Esophagus squamous epithelium (tissue), 5 donors: ENCODE measurements around the gene ENTPD2. TPM values are rescaled to one million over a fixed set of nuclear protein-coding genes. Genes with fewer than 3 reads are reported as not detected.
A peak's percentile ranks its signal among the peaks of the same experiment; 100 is the strongest.

Experiments used
- DNase-seq: peaks from one replicate; lab custom pipeline; 2025; lab: John Stamatoyannopoulos, UW
- H3K27ac ChIP-seq, 4 donors: fragments of 200-600 bp; sonication (generic); one replicate each; pipeline ENCODE4 v1.5.1; 2016 to 2019; ENCODE audit warnings: mild to moderate bottlenecking in 1 of 4
- H3K27me3 ChIP-seq, 4 donors: fragments of 200-600 bp; sonication (generic); 1 replicate in 3 of 4; 2 replicates in 1 of 4; pipeline versions ENCODE4 v1.5.1 to v1.6.0; 2017 to 2021; ENCODE audit warnings: antibody characterized with exemption in 1 of 4
- H3K36me3 ChIP-seq, 3 donors: fragments of 200-600 bp; sonication (generic); one replicate each; pipeline ENCODE4 v1.5.1; 2016 to 2019
- H3K4me1 ChIP-seq, 3 donors: fragments of 200-600 bp; sonication (generic); one replicate each; pipeline ENCODE4 v1.5.1; 2017 to 2019
- H3K4me3 ChIP-seq, 4 donors: fragments of 200-600 bp; sonication (generic); 1 replicate in 3 of 4; 2 replicates in 1 of 4; pipeline ENCODE4 v1.5.1; 2016 to 2019; ENCODE audit warnings: mild to moderate bottlenecking in 2 of 4, moderate library complexity in 1 of 4
- H3K9me3 ChIP-seq, 3 donors: fragments of 200-600 bp; sonication (generic); one replicate each; pipeline ENCODE4 v1.5.1; 2016 to 2019
- CTCF ChIP-seq, 6 experiments: fragments of 450-650 bp in 4 of 6; fragments of 200-600 bp in 2 of 6; sonication (generic) in 2 of 6; IDR thresholded peaks; one replicate each; pipeline ENCODE4 v1.5.1; 2016 to 2019; ENCODE audit warnings: antibody characterized with exemption in 6 of 6, mild to moderate bottlenecking in 4 of 6, moderate library complexity in 4 of 6
- POLR2A ChIP-seq, 4 donors: fragments of 450-650 bp; IDR thresholded peaks; one replicate each; pipeline ENCODE4 v1.6.1; 2017; ENCODE audit warnings: antibody characterized with exemption in 4 of 4, mild to moderate bottlenecking in 4 of 4, moderate library complexity in 3 of 4
- WGBS, 2 donors: methylation state at CpG; one replicate each; pipeline ENCODE4 v1.1.5; 2018; 5-methylcytosine and 5-hydroxymethylcytosine counted together
- intact Hi-C: fragments of 100-400 bp; cut with DNase I; formaldehyde crosslinking; loops from one replicate; pipeline ENCODE4 v1.15.0; 2022
- total RNA-seq, 4 donors: library from RNA; depleted of rRNA; stranded (reverse); fragments of >200 nt; gene quantifications; one replicate each; pipeline ENCODE4 v1.1.0, GENCODE V29; 2016
- donor health status: DM: yes; HTN: yes; CAD: no.

The ENTPD2 gene
- total RNA-seq, 4 donors from 2014 or later: 0.47 to 1.3 (median 0.86) TPM

GRCh38 chr9:137076636-137077009 lies 22.8 kb upstream of the ENTPD2 start:
- DNase-seq: no peak
- Histone ChIP-seq H3K4me3 (peak overlapping the region in 3 of 4 donors; percentile 49 to 92 (median 71)), H3K4me1 (peaks cover 18 to 46% (median 22%) of the 10 kb centered on the region in 3 donors), H3K27ac (peak overlapping the region; percentile 45 to 83 (median 76)), H3K9me3 (no peaks in the 10 kb centered on the region), H3K36me3 (peaks cover 7 to 31% (median 9%) of the 10 kb centered on the region in 3 donors), H3K27me3 (no peaks in the 10 kb centered on the region)
- 80 to 87% methylated on average over 3 to 13 of the region's 15 CpGs for WGBS, 2 donors
- intact Hi-C loops: no loop called here
- TF ChIP-seq POLR2A (IDR thresholded peaks at IDR 0.05) (no peak), CTCF (IDR thresholded peaks at IDR 0.05) (no peak)

GRCh38 chr9:137075275-137075775 lies 21.5 kb upstream of the ENTPD2 start:
- no peak for TF ChIP-seq POLR2A (IDR thresholded peaks at IDR 0.05)
- no peak for TF ChIP-seq CTCF (IDR thresholded peaks at IDR 0.05)
- peak overlapping the region in 1 of 4 donors; percentile 25 for H3K27ac ChIP-seq

GRCh38 chr9:137074657-137075274 lies 20.9 kb upstream of the ENTPD2 start:
- Histone ChIP-seq H3K36me3 (peaks cover 0 to 13% (median 5%) of the 10 kb centered on the region in 3 donors), H3K27ac (peak overlapping the region in 1 of 4 donors; percentile 25), H3K4me3 (no peak overlapping the region), H3K4me1 (peaks cover 30 to 62% (median 33%) of the 10 kb centered on the region in 3 donors), H3K9me3 (no peaks in the 10 kb centered on the region), H3K27me3 (peaks cover 0 to 3% (median 0%) of the 10 kb centered on the region in 4 donors)
- intact Hi-C loops: no loop called here
- no peak for TF ChIP-seq POLR2A (IDR thresholded peaks at IDR 0.05)
- no peak for TF ChIP-seq CTCF (IDR thresholded peaks at IDR 0.05)
- 73 to 81% methylated on average over 12 of the region's 12 CpGs for WGBS, 2 donors
- DNase-seq: no peak

More at GRCh38 chr9:137075275-137075775, 21.5 kb upstream of the ENTPD2 start:
- 49 to 58% methylated on average over 12 of the region's 12 CpGs for WGBS, 2 donors
- H3K9me3 ChIP-seq: no peaks in the 10 kb centered on the region
- no peaks in the 10 kb centered on the region for H3K27me3 ChIP-seq
- intact Hi-C loops: no loop called here
- peaks cover under 1 to 18% (median 9%) of the 10 kb centered on the region in 3 donors for H3K36me3 ChIP-seq
- DNase-seq: no peak
- H3K4me1 ChIP-seq: peaks cover 28 to 59% (median 30%) of the 10 kb centered on the region in 3 donors
- no peak overlapping the region for H3K4me3 ChIP-seq

GRCh38 chr9:137073992-137074399 lies 20.1 kb upstream of the ENTPD2 start:
- H3K4me3 ChIP-seq: no peak overlapping the region
- intact Hi-C loops: no loop called here
- H3K27me3 ChIP-seq: peaks cover 0 to 11% (median 0%) of the 10 kb centered on the region in 4 donors
- TF ChIP-seq CTCF (IDR thresholded peaks at IDR 0.05) (no peak), POLR2A (IDR thresholded peaks at IDR 0.05) (no peak)
- no peak for DNase-seq
- H3K9me3 ChIP-seq: no peaks in the 10 kb centered on the region
- H3K27ac ChIP-seq: no peak overlapping the region
- 88 to 93% methylated on average over 3 to 5 of the region's 8 CpGs for WGBS, 2 donors
- peaks cover 35 to 62% (median 39%) of the 10 kb centered on the region in 3 donors for H3K4me1 ChIP-seq
- peaks cover 0 to 5% (median 0%) of the 10 kb centered on the region in 3 donors for H3K36me3 ChIP-seq

GRCh38 chr9:137071282-137071681 lies 17.4 kb upstream of the ENTPD2 start:
- H3K27ac ChIP-seq: peak overlapping the region; percentile 51 to 84 (median 73)
- no peaks in the 10 kb centered on the region for H3K9me3 ChIP-seq
- WGBS, 2 donors: 83% methylated on average over 2 of the region's 2 CpGs; no CpG with 5 or more reads in 1 of the 2 donors
- peaks cover 0 to 23% (median 0%) of the 10 kb centered on the region in 4 donors for H3K27me3 ChIP-seq
- H3K4me1 ChIP-seq: peaks cover 29 to 52% (median 31%) of the 10 kb centered on the region in 3 donors
- intact Hi-C loops: no loop called here
- H3K36me3 ChIP-seq: no peaks in the 10 kb centered on the region
- no peak for DNase-seq
- TF ChIP-seq POLR2A (IDR thresholded peaks at IDR 0.05): no peak
- no peak for TF ChIP-seq CTCF (IDR thresholded peaks at IDR 0.05)
- peak overlapping the region in 1 of 4 donors; percentile 79 for H3K4me3 ChIP-seq
